Upper lobe of left lung (tissue), 4 donors: Measurements from ENCODE around the gene RGL1.

Experiments used
- CTCF ChIP-seq, 6 experiments: fragments of 450-650 bp in 4 of 6; fragments of 200-600 bp in 2 of 6; sonication (generic) in 2 of 6; IDR thresholded peaks; one replicate each; pipeline ENCODE4 v1.5.1; 2016 to 2019; ENCODE audit warnings: antibody characterized with exemption in 6 of 6
- EP300 ChIP-seq, 4 donors: sonication (generic); formaldehyde crosslinking; IDR thresholded peaks; one replicate each; pipeline ENCODE4 v1.5.1; 2017; ENCODE audit warnings: antibody characterized with exemption in 4 of 4, control low read depth in 2 of 4
- POLR2A ChIP-seq, 4 donors: fragments of 450-650 bp; IDR thresholded peaks; one replicate each; pipeline ENCODE4 v1.5.1; 2016 to 2017; ENCODE audit warnings: antibody characterized with exemption in 4 of 4, mild to moderate bottlenecking in 2 of 4

DNA sequence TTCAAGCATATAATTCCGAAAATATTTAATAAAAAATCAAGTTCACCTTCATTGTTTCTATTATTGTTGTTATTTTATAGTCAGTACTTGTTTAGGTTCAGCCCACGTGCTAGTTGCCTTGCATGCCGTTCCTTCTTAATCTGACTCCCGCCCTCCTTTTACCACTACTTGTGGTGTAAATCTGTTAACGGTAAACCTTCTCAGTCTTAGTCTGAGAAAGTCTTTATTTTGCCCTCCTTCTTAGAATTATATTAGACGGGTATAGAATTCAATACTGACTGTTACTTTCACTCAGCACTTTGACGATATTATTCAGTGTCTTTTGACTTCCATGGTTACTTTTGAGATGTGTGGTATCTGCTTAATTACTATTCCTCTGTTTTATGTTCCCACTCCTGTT is 104.8 kb downstream of the RGL1 start:
- TF ChIP-seq CTCF (IDR thresholded peaks at IDR 0.05) (no peak), POLR2A (IDR thresholded peaks at IDR 0.05) (no peak), EP300 (IDR thresholded peaks at IDR 0.05) (no peak)
